HG02678 (cell line): ENCODE measurements around the gene KRT6B.
"Not testable (repeated sequence)": the region's sequence is repeated elsewhere in the genome, so short reads cannot be mapped to it uniquely, and the experiment has no call there.

Experiments used
- ATAC-seq: cut with Tn5 transposase; IDR thresholded peaks from one replicate; pipeline ENCODE4 v1.9.1; 2021; ENCODE audit warnings: mild to moderate bottlenecking, moderate library complexity; ENCODE audit not compliant: unreplicated experiment

KRT6B gene

DNA sequence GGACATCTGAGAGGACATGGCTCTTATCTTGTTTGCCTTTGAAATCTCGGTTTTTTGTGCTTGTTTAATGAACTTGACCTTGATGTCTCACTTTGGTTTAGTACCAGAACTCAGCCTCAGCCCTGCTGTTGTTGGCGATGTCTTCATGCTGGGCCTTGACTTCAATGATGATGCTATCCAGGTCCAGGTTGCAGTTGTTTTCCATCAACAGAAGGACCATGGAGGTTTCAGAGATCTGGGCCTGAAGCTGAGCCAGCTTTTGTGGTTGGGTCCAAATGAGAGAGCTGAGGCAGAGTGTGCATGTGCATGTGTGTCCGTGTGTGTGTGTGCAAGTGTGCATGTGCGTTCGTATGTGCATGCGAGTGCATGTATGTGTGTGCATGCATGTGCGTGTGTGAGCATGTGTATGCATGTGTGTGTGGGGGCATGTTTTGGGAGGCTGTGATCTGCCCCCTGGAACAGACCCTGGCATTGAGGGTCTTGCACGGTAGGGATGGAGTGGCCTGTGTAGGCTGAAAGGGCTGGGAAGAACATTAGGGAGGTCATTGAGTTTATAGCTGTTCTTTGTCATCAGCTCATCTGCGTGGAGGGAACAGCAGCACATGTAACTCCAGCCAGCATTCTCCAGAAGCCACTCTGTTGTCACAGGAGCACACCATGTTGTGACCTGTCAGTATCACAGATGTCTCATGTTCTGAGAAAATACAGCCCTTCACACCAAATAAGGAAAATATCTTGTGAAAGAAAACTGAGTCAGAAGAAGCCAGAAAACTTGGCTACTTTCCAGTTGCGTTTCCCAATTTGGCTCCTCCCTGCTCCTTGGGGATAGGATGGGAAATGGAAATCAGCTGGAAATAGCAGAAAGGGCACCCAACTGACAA, 35.8 kb downstream of the KRT6B start:
- ATAC-seq: no peak

DNA sequence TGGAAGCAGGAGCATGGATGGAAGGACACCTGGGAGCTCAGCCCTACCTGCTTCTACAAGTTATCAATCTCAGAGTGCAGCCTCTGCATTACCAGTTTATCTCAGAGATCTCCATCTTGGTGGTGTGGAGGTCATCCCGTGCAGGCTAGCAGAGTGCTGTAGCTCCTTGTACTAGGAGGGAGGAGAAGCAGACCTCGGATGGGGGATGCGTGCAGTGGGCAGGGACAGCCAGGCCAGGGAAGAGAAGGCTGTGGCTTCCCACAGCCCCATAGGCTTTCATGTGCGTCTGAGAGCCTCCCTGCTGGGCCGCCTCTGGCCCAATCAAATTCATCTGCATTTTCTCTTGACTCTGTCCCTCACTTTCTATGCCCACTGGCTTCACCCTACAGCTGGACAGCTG, 37.0 kb downstream of the KRT6B start:
- ATAC-seq: no peak

DNA sequence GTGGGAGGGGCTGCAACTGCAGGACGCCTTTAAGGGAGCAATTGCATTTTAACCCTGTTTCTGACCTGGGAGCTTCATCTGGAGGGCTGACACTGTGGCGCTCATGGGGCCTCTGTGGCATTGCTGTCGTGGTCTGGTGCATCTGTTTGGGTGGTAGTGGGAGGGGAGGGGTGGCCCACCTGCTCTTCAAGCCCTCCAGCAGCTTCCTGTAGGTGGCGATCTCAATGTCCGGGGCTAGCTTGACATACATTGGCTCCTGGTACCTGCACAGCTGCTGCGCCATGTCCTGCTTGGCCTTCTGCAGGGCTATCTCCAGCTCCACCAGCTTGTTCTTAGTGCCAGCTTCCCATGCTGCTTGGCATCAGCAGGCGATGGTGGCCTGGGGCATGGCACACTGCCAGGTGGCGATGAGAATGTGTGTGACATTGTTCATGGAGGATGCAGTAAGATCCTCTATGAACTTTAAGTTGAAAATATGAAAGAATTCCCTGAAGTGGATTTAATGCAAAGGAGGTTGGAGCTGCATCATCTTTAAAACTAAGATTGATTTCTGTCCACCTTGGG, 38.1 kb downstream of the KRT6B start:
- no peak for ATAC-seq

DNA sequence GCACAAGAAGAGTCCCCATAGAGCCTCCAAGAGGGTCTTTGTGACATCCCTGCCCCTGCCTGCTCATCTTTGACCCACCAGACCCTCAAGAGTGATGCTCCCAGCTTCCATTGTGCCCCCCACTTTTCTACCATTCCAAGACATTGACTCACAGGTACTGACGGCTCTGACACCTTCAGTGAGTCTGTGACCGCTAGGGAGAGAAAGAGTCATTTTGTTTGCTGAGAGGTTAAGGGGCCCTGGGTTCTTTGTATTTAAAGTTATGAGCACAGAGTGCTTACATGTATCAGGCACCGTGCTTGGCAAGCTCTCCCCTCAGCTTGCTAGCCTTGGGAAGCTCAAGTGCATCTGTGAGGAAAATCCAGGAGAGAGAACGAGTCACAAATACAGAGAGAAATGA, 38.7 kb downstream of the KRT6B start:
- ATAC-seq: no peak

DNA sequence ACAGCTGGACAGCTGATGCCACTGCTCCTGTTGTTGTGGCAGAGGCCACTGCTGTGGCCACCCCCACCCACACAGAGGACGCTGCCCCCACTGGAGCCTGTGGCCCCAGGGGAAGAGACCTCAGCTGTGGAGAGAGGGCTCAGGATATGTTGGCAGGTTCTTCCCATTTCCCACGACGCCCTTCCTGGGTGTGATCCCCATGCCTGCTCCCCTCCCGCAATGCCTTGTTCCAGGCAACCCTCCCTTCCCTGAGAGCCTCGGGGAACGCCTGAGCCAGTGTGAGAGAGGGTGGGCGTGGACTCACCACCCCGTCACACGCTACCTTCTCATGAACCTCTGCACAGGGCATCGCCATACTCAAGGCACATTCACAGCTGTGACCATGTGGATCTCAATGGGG, 40.1 kb downstream of the KRT6B start:
- ATAC-seq: no peak

DNA sequence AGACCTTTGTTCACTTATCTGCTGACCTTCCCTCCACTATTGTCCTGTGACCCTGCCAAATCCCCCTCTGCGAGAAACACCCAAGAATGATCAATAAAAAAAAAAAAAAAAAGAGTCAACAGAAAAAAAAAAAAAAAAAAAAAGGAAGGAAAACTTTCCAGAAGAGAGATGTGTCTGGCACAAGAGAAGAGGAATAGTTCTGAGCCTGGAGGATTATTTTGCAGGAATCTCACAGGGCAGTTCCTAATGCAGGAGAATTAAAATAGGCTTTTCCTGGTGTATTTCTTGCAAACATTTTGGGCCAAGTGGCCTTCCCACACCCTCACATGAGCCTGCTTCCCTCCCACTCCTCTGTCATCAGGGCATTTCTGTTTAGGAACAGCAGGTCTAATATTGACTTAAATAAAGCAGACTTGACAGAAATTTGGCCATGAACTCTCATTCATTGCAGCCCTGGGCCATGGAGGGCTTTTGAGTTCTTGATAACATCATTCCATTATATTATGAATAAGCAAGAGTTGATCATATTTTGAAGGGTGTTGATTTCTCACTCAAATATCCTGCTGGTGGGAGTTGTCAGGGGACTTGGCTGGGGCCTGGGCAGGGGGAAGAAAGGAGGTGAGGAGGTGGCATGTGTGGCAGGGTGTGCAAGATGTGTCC, 41.2 kb downstream of the KRT6B start:
- not testable (repeated sequence) for ATAC-seq

DNA sequence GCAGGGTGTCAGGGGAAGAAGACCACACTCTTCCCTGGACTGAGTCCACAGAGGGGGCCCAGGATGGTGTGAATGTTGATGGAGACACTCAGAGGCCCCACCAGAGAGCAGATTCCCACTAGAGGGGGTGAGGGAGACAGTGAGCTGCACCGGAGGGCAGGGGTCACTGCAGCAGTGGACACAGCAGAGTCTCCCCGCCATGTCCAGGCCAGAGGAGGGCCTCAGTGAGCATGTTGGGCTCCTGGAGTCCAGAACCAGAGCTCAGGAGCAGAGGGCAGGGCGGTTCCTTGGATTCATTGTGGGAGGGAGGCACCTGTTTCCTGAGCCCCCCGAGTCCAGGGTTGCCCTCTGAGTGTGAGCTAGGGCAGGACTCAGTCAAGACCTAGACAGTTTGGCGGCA, 44.0 kb downstream of the KRT6B start:
- ATAC-seq: no peak

DNA sequence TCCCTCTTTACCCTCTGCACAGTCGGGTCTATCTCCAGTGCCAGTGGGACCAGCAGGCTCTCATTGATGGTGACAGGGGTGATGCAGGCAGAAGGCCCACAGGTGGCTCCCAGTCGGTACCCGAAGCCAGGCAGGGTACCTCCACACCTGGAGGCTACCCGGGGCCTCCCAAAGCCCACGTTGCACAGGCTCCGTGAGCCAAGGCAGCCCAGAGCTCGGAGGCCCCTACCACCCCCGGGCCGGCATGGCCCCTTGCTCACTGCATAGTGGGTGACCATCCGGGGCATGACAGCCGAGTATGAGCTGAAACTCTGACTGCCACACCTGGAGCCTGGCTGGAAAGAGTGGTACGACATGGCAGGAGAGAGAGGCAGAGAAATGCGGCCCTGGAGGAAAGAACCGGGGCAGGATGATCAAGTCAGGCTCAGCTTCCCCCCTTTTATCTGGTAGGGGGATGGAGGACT, 46.0 kb downstream of the KRT6B start, which contains the start of gene KRT82:
KRT82 (minus strand) TSS at position 414 of the 464 bp plus-strand sequence; CDS start at position 356, 58 bp downstream.
- no peak for ATAC-seq

DNA sequence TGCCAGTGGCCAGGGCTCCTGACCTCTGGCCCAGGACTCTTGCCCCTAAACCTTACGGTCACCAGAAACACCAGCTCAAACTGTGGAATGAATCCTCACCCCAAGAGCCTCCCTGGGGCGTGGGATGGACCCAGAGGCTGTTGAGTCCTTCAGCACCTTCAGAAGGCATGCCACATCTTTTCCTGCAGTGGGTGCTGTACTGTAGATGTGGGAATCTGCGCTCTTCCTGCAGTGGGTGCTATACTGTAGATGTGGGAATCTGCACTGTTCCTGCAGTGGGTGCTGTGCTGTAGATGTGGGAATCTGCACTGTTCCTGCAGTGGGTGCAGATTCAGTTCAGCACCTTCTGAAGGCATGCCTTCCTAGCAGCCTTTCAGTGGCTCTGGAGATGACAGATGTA, 47.0 kb downstream of the KRT6B start:
- no peak for ATAC-seq

DNA sequence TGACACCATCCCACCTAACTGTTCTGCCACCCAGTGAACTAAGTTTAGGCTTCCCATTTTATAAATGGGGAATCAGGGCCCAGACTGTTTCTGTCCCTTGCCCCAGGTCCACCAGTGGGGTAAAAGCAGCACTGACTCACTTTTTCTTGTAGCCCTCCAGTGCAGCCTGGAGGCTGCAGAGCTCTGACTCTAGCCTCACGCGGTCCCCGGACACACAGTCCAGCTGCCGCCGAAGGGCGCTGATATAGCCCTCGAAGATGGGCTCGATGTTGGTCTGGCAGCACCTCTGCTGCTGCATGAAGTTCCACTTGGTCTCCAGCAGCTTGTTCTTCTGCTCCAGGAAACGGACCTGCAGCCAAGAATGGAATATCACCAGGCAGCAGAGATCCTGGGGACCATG, 48.4 kb downstream of the KRT6B start:
- no peak for ATAC-seq

DNA sequence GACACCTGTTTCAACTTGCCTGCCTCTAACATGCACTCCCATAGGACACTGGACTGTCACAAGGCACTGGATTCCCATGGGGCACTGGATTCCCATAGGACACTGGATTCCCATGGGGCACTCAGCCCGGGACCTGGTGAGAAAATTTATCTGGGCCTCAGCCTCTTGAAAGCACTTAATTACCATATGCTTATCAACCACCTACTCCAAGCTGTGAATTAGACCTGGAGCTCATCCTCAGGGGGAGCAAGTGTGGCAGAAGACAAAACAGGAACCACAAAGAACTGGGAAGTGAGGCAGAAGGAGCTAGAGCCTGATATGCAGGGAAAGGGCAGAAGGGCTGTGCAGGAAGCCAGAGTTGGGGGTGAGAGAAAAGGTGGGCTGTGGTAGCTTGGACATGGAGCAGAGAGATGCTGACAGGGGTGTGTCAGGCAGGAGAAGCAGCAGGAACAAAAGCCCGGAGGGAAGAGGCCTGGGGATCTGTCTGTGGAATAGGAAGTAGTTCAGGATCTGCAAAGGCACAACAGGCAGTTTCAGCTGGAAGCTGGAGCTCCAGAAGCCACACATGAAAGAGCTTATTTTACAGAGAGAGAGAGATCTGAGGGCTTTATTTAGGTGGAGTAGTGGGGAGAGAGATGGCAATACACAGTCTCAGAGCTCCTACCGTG, 48.9 kb downstream of the KRT6B start:
- ATAC-seq: no peak

DNA sequence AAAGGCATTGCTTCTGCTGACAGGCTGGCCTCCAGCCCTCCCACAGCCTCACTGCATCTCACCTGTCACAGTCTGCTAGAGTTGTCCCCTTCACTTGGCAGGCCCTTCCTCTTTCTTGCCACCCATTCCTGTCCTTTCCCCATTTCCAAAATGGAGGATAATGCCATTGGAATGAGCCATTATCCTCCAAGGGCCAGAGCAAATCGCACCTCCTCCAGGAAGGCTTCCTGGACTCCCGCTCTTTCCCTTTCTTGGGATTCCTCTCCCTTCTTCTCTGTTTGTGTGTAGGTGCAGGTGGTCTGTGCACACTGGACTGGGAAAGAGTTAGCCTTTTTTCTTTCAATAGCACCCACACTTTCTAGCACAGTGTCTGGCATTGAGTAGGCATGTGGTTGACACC, 49.6 kb downstream of the KRT6B start:
- no peak for ATAC-seq

DNA sequence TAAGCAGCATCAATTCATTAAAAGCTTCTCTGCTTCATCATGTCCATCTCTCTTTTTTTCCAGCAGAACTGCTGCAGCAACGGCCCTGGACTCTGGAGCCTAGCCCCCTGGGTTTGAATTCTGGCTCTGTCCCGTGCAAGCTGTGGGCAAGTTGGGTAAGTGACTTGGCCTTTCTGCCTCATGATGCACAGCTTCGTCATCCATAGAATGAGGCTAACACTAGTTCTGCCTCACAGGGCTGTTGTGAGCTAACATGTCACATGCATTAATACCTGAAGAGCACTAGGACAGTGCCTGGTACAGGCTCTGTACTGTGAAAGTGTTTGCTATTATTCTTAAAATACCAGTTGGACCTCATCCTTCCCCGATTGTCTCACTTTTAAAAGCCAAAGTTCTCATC, 50.0 kb downstream of the KRT6B start:
- no peak for ATAC-seq

DNA sequence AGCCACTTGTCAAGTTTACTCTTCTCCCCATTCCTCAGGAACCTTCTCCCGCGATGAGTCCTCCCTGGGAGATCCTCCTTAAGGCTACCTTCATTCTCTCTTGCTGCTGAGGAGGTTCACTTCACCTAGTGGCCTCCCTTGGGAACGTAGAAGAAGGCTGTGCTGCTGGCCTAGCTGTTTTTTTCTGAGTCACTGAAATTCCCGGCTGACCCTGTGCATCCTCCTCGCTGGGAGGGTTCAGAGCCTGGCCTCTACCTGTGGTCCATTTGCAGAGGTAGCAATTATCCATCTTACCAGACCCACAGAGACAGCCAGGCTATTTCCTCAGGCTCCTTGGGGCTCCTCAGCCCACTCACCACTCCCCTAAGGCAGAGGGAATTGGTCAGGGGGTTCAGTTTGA, 50.4 kb downstream of the KRT6B start:
- no peak for ATAC-seq

DNA sequence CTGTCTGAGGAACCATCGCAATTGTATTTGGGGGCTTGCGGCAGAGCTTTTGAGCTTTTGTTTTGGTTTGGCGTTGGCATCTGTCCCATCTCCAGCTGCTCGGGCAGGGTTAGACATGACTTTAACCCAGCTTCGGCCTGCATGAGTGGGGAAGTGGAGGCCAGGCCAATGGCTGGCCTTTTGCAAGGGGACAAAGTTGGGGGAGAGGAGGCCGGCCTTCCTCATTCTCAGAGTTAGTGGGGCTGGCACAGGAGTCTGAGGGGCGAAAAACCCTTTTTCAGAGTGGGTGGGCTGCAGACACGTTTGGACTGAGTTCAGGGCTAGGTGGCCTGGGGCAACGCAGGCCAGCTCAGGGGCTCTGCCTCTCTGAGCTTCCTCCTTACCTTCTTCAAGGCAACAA, 51.0 kb downstream of the KRT6B start:
- ATAC-seq: no peak

DNA sequence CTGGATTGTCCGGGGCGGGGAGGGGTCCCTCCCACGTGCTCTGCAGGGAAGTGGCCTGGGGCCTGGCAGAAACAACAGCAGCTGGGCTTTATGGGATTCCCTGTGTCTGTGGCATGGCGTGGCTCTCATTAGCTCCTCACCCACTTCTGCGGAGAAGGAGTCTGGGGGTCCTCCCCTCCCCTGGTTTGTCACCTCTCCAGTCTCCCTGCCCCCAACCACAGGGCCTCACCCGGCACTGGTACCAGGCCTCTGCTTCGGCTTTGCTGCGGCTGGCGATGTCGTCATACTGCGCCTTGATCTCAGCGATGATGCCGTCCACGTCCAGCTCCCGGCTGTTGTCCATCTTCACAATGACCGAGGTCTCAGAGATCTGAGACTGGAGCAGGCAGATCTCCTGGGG, 52.2 kb downstream of the KRT6B start:
- no peak for ATAC-seq

DNA sequence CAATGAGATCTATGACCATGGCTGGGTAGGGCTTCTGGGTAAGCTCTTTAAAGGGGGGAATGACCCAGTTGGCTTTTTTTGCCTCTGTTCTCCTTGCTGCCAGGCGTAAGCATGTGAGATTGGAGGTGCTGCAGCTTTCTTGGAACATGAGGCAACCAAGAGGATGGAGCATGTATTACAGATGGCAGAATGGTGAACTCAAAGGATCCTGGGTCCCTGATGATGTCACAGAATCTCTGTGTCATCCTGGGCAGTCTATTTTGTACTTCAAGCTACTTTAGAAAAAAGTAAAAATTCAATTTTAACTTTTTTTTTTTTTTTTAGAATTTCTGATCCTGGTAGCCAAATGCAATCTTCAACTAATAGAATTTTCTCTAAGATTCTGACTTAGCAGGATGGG, 53.8 kb downstream of the KRT6B start:
- no peak for ATAC-seq

DNA sequence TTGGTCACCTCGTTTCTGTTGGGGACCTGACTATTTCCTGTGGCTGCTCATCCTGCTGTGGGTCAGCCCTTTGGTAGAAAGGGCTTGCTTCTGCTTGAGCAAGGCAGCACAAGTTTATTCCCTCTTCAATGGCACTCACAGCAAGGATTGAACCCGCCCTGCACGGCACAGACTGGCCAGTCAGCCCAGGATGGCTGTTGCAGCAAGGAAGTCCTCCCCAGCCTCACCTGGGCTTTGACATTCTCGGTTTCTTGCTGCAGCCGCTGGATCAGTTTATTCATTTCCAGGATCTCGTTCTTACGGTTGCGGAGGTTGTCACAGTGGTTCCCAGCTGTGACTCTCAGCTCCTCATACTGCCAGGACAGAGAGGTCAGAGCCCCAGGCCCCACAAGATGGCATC, 55.3 kb downstream of the KRT6B start:
- ATAC-seq: no peak
